Liver (tissue), 3 donors: ENCODE measurements around the gene TSPY8.
"Not testable (repeated sequence)": the region's sequence is repeated elsewhere in the genome, so short reads cannot be mapped to it uniquely, and the experiment has no call there.

Source experiments
- CTCF ChIP-seq: fragments of 150-350 bp; IDR thresholded peaks from 2 replicates; pipeline ENCODE4 v1.5.1; 2017; ENCODE audit warnings: improper control_type of control experiment, low read depth, low read length; ENCODE audit not compliant: missing input control
- HNF4A ChIP-seq, 2 donors: conservative IDR thresholded peaks; 2 replicates each; pipeline ENCODE4 v1.6.1; 2016; ENCODE audit warnings: antibody characterized with exemption in 2 of 2, mild to moderate bottlenecking in 2 of 2
- TAF1 ChIP-seq: conservative IDR thresholded peaks from 2 replicates; pipeline ENCODE4 v1.6.1; 2016; ENCODE audit warnings: antibody characterized with exemption, mild to moderate bottlenecking
- YY1 ChIP-seq: IDR thresholded peaks from 2 replicates; pipeline ENCODE4 v1.6.1; 2016; ENCODE audit warnings: antibody characterized with exemption, mild to moderate bottlenecking
- donor health status: healthy.
- donor health status: healthy.

GRCh38 chrY:9396527-9396926 is 38.9 kb downstream of the TSPY8 start:
- TF ChIP-seq TAF1; HNF4A (conservative IDR thresholded peaks at IDR 0.05); YY1; CTCF: not testable (repeated sequence)
